Measurements from ENCODE around the gene ERCC1. TPM values are rescaled to one million over a fixed set of nuclear protein-coding genes. Genes with fewer than 3 reads are reported as not detected.

The ERCC1 gene
- total RNA-seq, 1 experiment from 2014 or later, result 103 TPM

DNA sequence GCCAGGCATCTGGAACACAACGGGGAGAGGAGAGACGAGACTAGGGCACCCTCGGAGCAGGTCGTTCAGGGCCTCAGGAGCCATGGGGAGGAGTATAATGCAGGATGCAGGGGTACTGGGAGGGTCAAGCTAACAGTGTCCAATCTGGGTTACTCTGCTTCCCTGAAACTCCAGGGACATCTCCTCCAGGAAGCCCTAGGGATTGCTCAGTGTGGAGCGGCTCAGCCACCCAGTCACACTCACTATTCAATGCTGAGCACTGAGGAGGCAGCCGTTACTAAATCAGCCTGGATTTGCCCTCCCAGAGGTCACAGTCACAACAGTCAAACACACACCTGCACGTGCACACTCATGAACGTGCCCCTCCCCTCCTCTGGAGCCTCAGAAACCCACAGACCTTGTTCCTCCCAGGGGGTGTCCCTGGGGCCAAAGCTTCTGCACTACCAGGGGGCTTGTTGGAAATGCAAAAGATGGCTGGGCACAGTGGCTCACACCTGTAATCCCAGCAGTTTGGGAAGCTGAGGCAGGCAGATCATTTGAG is 37.2 kb upstream of the ERCC1 start:
- no peaks in the 10 kb centered on the region for H3K9me2 ChIP-seq (ENCODE audit: insufficient read depth)
- no peaks in the 10 kb centered on the region for H3K27me3 ChIP-seq (ENCODE audit: insufficient read depth, low read length)
- no peaks in the 10 kb centered on the region for H3K36me3 ChIP-seq (ENCODE audit: control insufficient read depth in 1 of 2, insufficient read depth in 2 of 2, low read length in 2 of 2)
- no peak overlapping the region for H2AFZ ChIP-seq (ENCODE audit: low read depth, low read length, poor library complexity, severe bottlenecking)
- no peak overlapping the region for H3K9ac ChIP-seq (ENCODE audit: low read length)
- no peak for DNase-seq (ENCODE audit: low read depth, low spot score)
- no peaks in the 10 kb centered on the region for H3K9me3 ChIP-seq (ENCODE audit: control insufficient read depth in 1 of 2, insufficient read depth in 1 of 2, low read depth in 1 of 2, low read length in 2 of 2)
- peaks cover 10 to 22% of the 10 kb centered on the region in 2 experiments for H3K4me1 ChIP-seq (ENCODE audit: control insufficient read depth in 1 of 2, insufficient read depth in 2 of 2, low read length in 2 of 2)
- POLR2A ChIA-PET, result no interaction called here
- no peak overlapping the region for H3K27ac ChIP-seq (ENCODE audit: low read depth, low read length)
- H3K79me2 ChIP-seq (ENCODE audit: insufficient read depth, low read length), result no peaks in the 10 kb centered on the region
- H3K4me3 ChIP-seq (replicated peaks in 1 of 2; ENCODE audit: low read depth in 1 of 2, low read length in 2 of 2), result no peak overlapping the region
- no peak overlapping the region for H3K4me2 ChIP-seq (ENCODE audit: low read length)
- no TSS peak for BruUV-seq (replicated peaks)
- ATAC-seq, result no peak
- intact Hi-C loops (cut with micrococcal nuclease), result no loop called here
- CTCF ChIA-PET, result no interaction called here
- no peaks in the 10 kb centered on the region for H4K20me1 ChIP-seq (ENCODE audit: insufficient read depth)
- RAD21 ChIA-PET (ENCODE audit: low non-redundant PET in 1 of 2, low total read pairs in 2 of 2, uncharacterized antibody in 2 of 2, unreplicated experiment in 2 of 2), result no interaction called here
- no peak for TF ChIP-seq SRF (IDR thresholded peaks at IDR 0.05; ENCODE audit: low read depth)
- TF ChIP-seq JUND (IDR thresholded peaks at IDR 0.05), result no peak
- TF ChIP-seq SP1 (IDR thresholded peaks at IDR 0.05; ENCODE audit: low read depth), result no peak
- TF ChIP-seq, protein P1, sequence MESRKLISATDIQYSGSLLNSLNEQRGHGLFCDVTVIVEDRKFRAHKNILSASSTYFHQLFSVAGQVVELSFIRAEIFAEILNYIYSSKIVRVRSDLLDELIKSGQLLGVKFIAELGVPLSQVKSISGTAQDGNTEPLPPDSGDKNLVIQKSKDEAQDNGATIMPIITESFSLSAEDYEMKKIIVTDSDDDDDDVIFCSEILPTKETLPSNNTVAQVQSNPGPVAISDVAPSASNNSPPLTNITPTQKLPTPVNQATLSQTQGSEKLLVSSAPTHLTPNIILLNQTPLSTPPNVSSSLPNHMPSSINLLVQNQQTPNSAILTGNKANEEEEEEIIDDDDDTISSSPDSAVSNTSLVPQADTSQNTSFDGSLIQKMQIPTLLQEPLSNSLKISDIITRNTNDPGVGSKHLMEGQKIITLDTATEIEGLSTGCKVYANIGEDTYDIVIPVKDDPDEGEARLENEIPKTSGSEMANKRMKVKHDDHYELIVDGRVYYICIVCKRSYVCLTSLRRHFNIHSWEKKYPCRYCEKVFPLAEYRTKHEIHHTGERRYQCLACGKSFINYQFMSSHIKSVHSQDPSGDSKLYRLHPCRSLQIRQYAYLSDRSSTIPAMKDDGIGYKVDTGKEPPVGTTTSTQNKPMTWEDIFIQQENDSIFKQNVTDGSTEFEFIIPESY (IDR thresholded peaks at IDR 0.05; ENCODE audit: extremely low read depth, insufficient replicate concordance, low read length), result no peak
- TF ChIP-seq POLR2AphosphoS5 (IDR thresholded peaks at IDR 0.05; ENCODE audit: low read depth, low read length), result no peak
- no peak for TF ChIP-seq EZH2 (IDR thresholded peaks at IDR 0.05)
- no peak for TF ChIP-seq REST (IDR thresholded peaks at IDR 0.05; ENCODE audit: low read depth)
- no peak for TF ChIP-seq YY1 (IDR thresholded peaks at IDR 0.05; ENCODE audit: extremely low read depth, insufficient replicate concordance, low read depth, low read length)
- no peak for TF ChIP-seq ZFX (IDR thresholded peaks at IDR 0.05)
- no peak for TF ChIP-seq FOSL1 (IDR thresholded peaks at IDR 0.05; ENCODE audit: low read depth)
- no peak for TF ChIP-seq CTCF (IDR thresholded peaks at IDR 0.05 in 2 of 3, conservative IDR thresholded peaks at IDR 0.05 in 1 of 3; ENCODE audit: borderline replicate concordance in 1 of 3, insufficient read depth in 1 of 3, low read depth in 2 of 3, low read length in 2 of 3)
- TF ChIP-seq CEBPB (IDR thresholded peaks at IDR 0.05; ENCODE audit: low read depth), result no peak
- no peak for TF ChIP-seq RAD21 (IDR thresholded peaks at IDR 0.05; ENCODE audit: low read depth)
- TF ChIP-seq SIN3A (IDR thresholded peaks at IDR 0.05; ENCODE audit: low read depth), result no peak
- TF ChIP-seq CBX3 (IDR thresholded peaks at IDR 0.05; ENCODE audit: low read depth), result no peak
- TF ChIP-seq TCF7L2 (IDR thresholded peaks at IDR 0.05; ENCODE audit: borderline replicate concordance, extremely low read depth, insufficient read depth, insufficient read length), result no peak
- no peak for TF ChIP-seq ATF3 (IDR thresholded peaks at IDR 0.05)
- no peak for TF ChIP-seq EGR1 (IDR thresholded peaks at IDR 0.05; ENCODE audit: low read depth)
